SK-N-MC (cell line): ENCODE measurements around the gene DLGAP1.

ENCODE experiments used
- EZH2 ChIP-seq: fragments of 200-600 bp; sonication (generic); IDR thresholded peaks from one replicate; pipeline ENCODE4 v1.6.1; 2017; ENCODE audit warnings: antibody characterized with exemption
- POLR2AphosphoS5 ChIP-seq: IDR thresholded peaks from 2 replicates; pipeline ENCODE4 v1.6.1; 2012; ENCODE audit warnings: mild to moderate bottlenecking, low read depth, low read length, borderline replicate concordance

DNA sequence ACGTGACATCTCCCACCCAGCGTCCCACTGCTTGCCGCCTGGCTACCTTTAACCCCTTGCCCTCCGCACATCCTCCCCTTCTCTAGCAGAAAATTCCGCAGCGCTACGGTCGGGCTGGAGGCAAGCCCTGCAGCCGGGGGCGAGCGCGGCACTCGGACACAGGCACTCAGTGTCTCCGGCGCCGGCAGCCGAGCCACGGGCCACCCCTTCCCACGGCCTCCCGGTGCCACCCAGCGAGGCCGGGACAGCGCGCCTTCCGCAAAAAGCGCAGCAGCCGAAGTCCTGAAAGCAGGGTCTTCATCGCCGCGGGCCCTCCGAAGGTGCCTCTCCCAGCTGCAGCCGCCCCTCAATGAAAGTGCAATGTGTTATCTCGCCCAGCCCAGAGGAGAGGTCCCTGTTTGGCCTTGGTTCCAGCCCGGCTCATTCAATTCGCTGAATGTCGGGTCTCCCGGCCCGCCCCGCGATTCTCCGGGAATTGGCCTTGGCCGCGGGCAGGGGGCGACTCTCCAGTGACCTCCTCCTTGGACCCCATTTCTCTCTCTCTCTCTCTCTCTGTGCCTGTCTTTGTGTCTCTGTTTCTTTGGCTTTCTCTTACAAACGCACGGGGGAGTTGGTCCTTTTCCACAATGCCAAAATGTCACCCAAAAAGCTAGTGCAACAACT is 1.1 kb downstream of the DLGAP1 start:
- TF ChIP-seq POLR2AphosphoS5 (no peak), EZH2 (no peak)
